Ovary (tissue), 3 donors: ENCODE measurements around the gene XKR7.

Experiments
- CTCF ChIP-seq, 3 donors: fragments of 450-650 bp in 2 of 3; fragments of 200-600 bp in 1 of 3; IDR thresholded peaks; one replicate each; pipeline versions ENCODE4 v1.5.1 to v1.8.0; 2016 to 2022; ENCODE audit warnings: antibody characterized with exemption in 3 of 3, mild to moderate bottlenecking in 1 of 3
- POLR2A ChIP-seq: fragments of 450-650 bp; IDR thresholded peaks from one replicate; pipeline ENCODE4 v1.6.1; 2017; ENCODE audit warnings: antibody characterized with exemption, mild to moderate bottlenecking, moderate library complexity
- donor health status: DM: no; HTN: no; CAD: no.

- TF ChIP-seq CTCF (IDR thresholded peaks at IDR 0.05) = no peak
- TF ChIP-seq POLR2A = no peak
Observed at GRCh38 chr20:31991339-31991705, 23.4 kb downstream of the XKR7 start.
